A549 (cell line): ENCODE results near the gene ACAT2. TPM values are rescaled to one million over a fixed set of nuclear protein-coding genes. Genes with fewer than 3 reads are reported as not detected.

ENCODE experiments used
- ATAC-seq, 2 experiments: fragments of 200-7000 bp in 1 of 2; fragments of >200 bp in 1 of 2; cut with Nextera tagmentation in 1 of 2; cut with Tn5 transposase in 1 of 2; 3 replicates each; pipeline versions ENCODE4 v1.8.0 to v1.9.1; 2018 to 2020; ENCODE audit warnings: mild to moderate bottlenecking in 1 of 2, moderate library complexity in 1 of 2
- CTCF ChIA-PET: fragments of 300-600 bp; sonication (Branson Sonifier 250); formaldehyde crosslinking; extraction: SDS; loops from one replicate; lab custom pipeline; 2021; ENCODE audit warnings: antibody characterized with exemption, inconsistent platforms; lab: Yijun Ruan, JAX
- POLR2A ChIA-PET: fragments of 350-600 bp; formaldehyde crosslinking; extraction: SDS; loops from one replicate; lab custom pipeline; 2021; ENCODE audit warnings: antibody characterized with exemption, inconsistent platforms; lab: Yijun Ruan, JAX
- DNase-seq, 2 experiments: peaks; one replicate each; pipeline versions ENCODE4 v3.0.0 to v3.0.0-alpha.2; 2011 to 2016; ENCODE audit warnings: low read depth in 1 of 2, low spot score in 1 of 2
- FAIRE-seq: peaks from 2 replicates; lab custom pipeline; 2011; peaks lifted over from hg19 to GRCh38; lab: Jason Lieb, UNC
- H3K27ac ChIP-seq, 2 experiments: fragments of >200 bp; sonication (Bioruptor Twin); formaldehyde crosslinking; 3 replicates each; pipeline ENCODE4 v1.5.1; 2016 to 2017
- H3K4me1 ChIP-seq: fragments of >200 bp; sonication (Bioruptor Twin); formaldehyde crosslinking; 3 replicates; pipeline ENCODE4 v1.6.1; 2016
- H3K4me2 ChIP-seq: fragments of >200 bp; sonication (Bioruptor Twin); formaldehyde crosslinking; 3 replicates; pipeline ENCODE4 v1.6.1; 2016
- H3K4me3 ChIP-seq: fragments of >200 bp; sonication (Bioruptor Twin); formaldehyde crosslinking; 3 replicates; pipeline ENCODE4 v1.5.1; 2016
- H3K9me3 ChIP-seq: fragments of >200 bp; sonication (Bioruptor Twin); formaldehyde crosslinking; 3 replicates; pipeline ENCODE4 v1.6.1; 2016
- CHD2 ChIP-seq: fragments of 150-350 bp; IDR thresholded peaks from 2 replicates; pipeline ENCODE4 v1.6.1; 2014; ENCODE audit warnings: low read length; ENCODE audit not compliant: partially characterized antibody
- FOXS1 ChIP-seq: fragments of 250-450 bp; sonication (Bioruptor Pico); IDR thresholded peaks from 2 replicates; pipeline ENCODE4 v1.5.0; 2020; ENCODE audit warnings: mild to moderate bottlenecking, moderate library complexity
- HOXA7 ChIP-seq: fragments of 250-450 bp; sonication (Bioruptor Pico); IDR thresholded peaks from 2 replicates; pipeline ENCODE4 v1.5.0; 2020; ENCODE audit warnings: mild to moderate bottlenecking, moderate library complexity
- HOXB5 ChIP-seq: fragments of 250-450 bp; sonication (Bioruptor Pico); IDR thresholded peaks from 2 replicates; pipeline ENCODE4 v1.5.0; 2020; ENCODE audit warnings: mild to moderate bottlenecking, moderate library complexity
- JUN ChIP-seq, 2 experiments: fragments of >200 bp; sonication (Bioruptor Twin); formaldehyde crosslinking; IDR thresholded peaks; 2 replicates in 1 of 2; 3 replicates in 1 of 2; pipeline ENCODE4 v1.6.1; 2016 to 2017
- JUNB ChIP-seq: fragments of >200 bp; sonication (Bioruptor Twin); formaldehyde crosslinking; IDR thresholded peaks from 2 replicates; pipeline ENCODE4 v1.6.1; 2016
- MAFK ChIP-seq: fragments of 450-650 bp; IDR thresholded peaks from 2 replicates; pipeline ENCODE4 v1.6.1; 2014; ENCODE audit not compliant: partially characterized antibody
- MYC ChIP-seq: IDR thresholded peaks from 2 replicates; pipeline ENCODE4 v1.6.1; 2012; ENCODE audit warnings: mild to moderate bottlenecking, inconsistent platforms, low read length, improper control_type of control experiment, borderline replicate concordance
- NFE2L2 ChIP-seq: fragments of 150-350 bp; conservative IDR thresholded peaks from 2 replicates; pipeline ENCODE4 v1.6.1; 2014; ENCODE audit warnings: low read length
- NPAS2 ChIP-seq: fragments of 250-450 bp; sonication (Bioruptor Pico); IDR thresholded peaks from 2 replicates; pipeline ENCODE4 v1.8.0; 2022; ENCODE audit warnings: mild to moderate bottlenecking, moderate library complexity, borderline replicate concordance
- PHF8 ChIP-seq: fragments of 200-600 bp; sonication (generic); IDR thresholded peaks from 2 replicates; pipeline ENCODE4 v1.6.1; 2016; ENCODE audit warnings: low read depth, mild to moderate bottlenecking, antibody characterized with exemption, moderate library complexity, borderline replicate concordance
- POLR2A ChIP-seq: IDR thresholded peaks from 2 replicates; pipeline ENCODE4 v1.6.1; 2012; ENCODE audit warnings: mild to moderate bottlenecking, low read length
- ZNF302 ChIP-seq: fragments of 250-450 bp; sonication (Bioruptor Pico); IDR thresholded peaks from 2 replicates; pipeline ENCODE4 v1.9.0; 2021; ENCODE audit warnings: inconsistent platforms, mild to moderate bottlenecking, moderate library complexity
- WGBS: methylation state at CpG from one replicate; pipeline ENCODE4 v1.1.6; 2017; ENCODE audit errors: missing lambda C conversion rate; 5-methylcytosine and 5-hydroxymethylcytosine counted together
- polyA plus RNA-seq, 4 experiments: library from polyadenylated mRNA; depleted of rRNA in 3 of 4; stranded (reverse); fragments of >200 nt; fragmentation: RNase III in 1 of 4; extraction: RNeasy Plus Mini Kit Qiagen cat#74134 plus additional on column Dnase treatment in 1 of 4; gene quantifications; 2 replicates in 3 of 4; 3 replicates in 1 of 4; pipeline ENCODE4 v1.2.3, GENCODE V29; 2011 to 2017
- TF ChIP-seq, protein P1 (sequence below): IDR thresholded peaks from 2 replicates; pipeline ENCODE4 v1.6.1; 2012
- TF ChIP-seq, protein P2 (sequence below): fragments of >200 bp; sonication (Bioruptor Twin); formaldehyde crosslinking; IDR thresholded peaks from 3 replicates; pipeline ENCODE4 v1.6.1; 2016
- TF ChIP-seq, protein P3 (sequence below): IDR thresholded peaks from 2 replicates; pipeline ENCODE4 v1.6.1; 2012; ENCODE audit warnings: low read depth, borderline replicate concordance
- TF ChIP-seq, protein P4 (sequence below): IDR thresholded peaks from 2 replicates; pipeline ENCODE4 v1.6.1; 2012

Gene ACAT2
- polyA plus RNA-seq, 2 of the 4 experiments (the other 2 are of a cell fraction): 44.7 to 45.5 TPM

DNA sequence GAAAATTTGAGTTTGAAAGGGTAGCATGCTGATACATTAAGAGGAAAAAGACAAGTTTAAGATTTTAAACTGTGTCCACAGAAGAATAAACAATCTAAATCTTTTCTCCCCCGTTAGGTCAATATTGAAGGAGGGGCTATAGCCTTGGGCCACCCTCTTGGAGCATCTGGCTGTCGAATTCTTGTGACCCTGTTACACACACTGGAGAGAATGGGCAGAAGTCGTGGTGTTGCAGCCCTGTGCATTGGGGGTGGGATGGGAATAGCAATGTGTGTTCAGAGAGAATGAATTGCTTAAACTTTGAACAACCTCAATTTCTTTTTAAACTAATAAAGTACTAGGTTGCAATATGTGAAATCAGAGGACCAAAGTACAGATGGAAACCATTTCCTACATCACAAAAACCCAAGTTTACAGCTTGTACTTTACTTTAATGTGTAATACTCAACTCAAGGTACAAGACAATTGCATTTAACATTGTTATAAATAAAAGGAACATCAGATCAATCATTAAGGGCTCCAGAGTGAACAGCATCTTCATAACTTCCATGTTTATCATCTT is 16.8 kb downstream of the ACAT2 start (continued):
- TF ChIP-seq, protein P1, sequence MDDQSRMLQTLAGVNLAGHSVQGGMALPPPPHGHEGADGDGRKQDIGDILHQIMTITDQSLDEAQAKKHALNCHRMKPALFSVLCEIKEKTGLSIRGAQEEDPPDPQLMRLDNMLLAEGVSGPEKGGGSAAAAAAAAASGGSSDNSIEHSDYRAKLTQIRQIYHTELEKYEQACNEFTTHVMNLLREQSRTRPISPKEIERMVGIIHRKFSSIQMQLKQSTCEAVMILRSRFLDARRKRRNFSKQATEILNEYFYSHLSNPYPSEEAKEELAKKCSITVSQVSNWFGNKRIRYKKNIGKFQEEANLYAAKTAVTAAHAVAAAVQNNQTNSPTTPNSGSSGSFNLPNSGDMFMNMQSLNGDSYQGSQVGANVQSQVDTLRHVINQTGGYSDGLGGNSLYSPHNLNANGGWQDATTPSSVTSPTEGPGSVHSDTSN: no peak
- TF ChIP-seq NFE2L2: no peak
- no peak for TF ChIP-seq JUNB
- TF ChIP-seq ZNF302: no peak

DNA sequence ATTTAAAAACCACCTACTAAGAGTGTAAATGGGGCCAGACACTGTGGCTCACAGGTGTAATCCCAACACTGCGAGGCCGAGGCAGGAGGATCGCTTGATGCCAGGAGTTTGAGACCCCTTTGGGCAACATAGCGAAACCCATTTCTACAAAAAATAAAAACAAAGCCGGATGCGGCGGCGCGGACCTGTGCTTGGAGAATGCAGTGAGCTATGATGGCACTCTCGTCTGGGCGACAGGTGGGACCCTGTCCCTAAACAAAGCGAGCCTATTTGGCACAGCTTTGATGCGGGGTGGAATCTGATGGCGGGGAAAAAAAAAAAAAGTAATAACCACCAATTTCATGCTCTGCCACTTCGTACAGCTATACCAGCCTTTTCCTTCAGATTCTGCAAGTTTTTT is 26.4 kb downstream of the ACAT2 start:
- ATAC-seq: no peak
- ChIA-PET CTCF (interaction anchor here (0.6 kb wide), 1 partner anchor 46 kb away, joined by 3 read pairs; no protein-coding TSS in a partner anchor), POLR2A (interaction anchor here (0.9 kb wide), 1 partner anchor 26 kb away, joined by 3 read pairs; the partner anchor contains the start of gene ACAT2)
- peak overlapping the region; percentile 94 to 98 for H3K27ac ChIP-seq
- H3K4me1 ChIP-seq: peaks cover 38% of the 10 kb centered on the region
- H3K4me3 ChIP-seq: peak overlapping the region; percentile 92
- WGBS: 3% methylated on average over 15 of the region's 15 CpGs
- H3K4me2 ChIP-seq: peak overlapping the region; percentile 84
- no peaks in the 10 kb centered on the region for H3K9me3 ChIP-seq
- FAIRE-seq: no peak
- TF ChIP-seq, protein P2, sequence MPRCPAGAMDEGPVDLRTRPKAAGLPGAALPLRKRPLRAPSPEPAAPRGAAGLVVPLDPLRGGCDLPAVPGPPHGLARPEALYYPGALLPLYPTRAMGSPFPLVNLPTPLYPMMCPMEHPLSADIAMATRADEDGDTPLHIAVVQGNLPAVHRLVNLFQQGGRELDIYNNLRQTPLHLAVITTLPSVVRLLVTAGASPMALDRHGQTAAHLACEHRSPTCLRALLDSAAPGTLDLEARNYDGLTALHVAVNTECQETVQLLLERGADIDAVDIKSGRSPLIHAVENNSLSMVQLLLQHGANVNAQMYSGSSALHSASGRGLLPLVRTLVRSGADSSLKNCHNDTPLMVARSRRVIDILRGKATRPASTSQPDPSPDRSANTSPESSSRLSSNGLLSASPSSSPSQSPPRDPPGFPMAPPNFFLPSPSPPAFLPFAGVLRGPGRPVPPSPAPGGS: no peak
- TF ChIP-seq FOXS1 (CRISPR knock-in tag): no peak
- TF ChIP-seq, all 56 proteins: peak for 0
- DNase-seq: no peak

DNA sequence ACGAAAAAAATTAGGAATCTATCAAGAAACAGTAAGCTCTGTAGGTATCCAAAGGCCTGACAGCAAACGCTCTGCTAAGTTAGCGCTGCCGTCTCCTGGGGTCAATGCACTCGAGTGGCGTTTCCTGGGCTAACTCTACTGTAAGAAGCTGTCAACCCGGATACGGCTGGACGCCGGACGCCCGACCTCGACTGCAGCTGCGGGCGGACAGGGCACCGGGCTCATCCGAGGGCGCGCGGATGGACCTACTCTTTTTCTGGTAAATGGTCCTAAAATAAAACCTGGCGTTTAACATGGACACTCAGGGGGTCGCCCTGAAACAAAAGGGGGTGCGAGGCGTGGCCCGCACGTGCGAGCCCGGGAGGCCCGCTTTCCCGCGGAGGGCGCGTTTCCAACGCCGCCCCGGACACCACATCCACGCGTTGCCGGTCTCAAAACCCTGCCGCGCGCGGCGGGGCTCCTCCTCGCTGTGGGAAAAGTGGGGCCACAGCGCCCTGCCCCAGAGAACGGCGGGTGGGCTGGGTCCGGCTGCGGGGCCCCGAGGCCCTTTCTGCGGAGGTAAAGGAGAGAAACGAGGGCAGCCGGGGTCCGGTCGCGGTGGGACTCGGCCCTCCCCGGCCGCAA is 27.0 kb downstream of the ACAT2 start:
- WGBS: 0% methylated on average over 21 of the region's 60 CpGs
- peak overlapping the region; percentile 92 for H3K4me3 ChIP-seq
- peaks cover 38% of the 10 kb centered on the region for H3K4me1 ChIP-seq
- DNase-seq: peak; percentile 15 to 16
- peak overlapping the region; percentile 94 to 98 for H3K27ac ChIP-seq
- POLR2A ChIA-PET: interaction anchor here (0.9 to 2.9 kb wide), 3 partner anchors 27 to 62 kb away, joined by 3 to 15 read pairs (median 13); partner anchors contain the start of genes ACAT2 and WTAP
- ATAC-seq: no peak
- TF ChIP-seq HOXA7 (no peak), PHF8 (0 out of 2 replicates have a peak, but pooled peaks have one; percentile 49), MYC (0 out of 2 replicates have a peak, but pooled peaks have one; percentile 34)
- no peak for FAIRE-seq
- CTCF ChIA-PET: interaction anchor here (0.6 kb wide), 1 partner anchor 45 kb away, joined by 3 read pairs; no protein-coding TSS in a partner anchor
- peak overlapping the region; percentile 84 for H3K4me2 ChIP-seq
- H3K9me3 ChIP-seq: no peaks in the 10 kb centered on the region

DNA sequence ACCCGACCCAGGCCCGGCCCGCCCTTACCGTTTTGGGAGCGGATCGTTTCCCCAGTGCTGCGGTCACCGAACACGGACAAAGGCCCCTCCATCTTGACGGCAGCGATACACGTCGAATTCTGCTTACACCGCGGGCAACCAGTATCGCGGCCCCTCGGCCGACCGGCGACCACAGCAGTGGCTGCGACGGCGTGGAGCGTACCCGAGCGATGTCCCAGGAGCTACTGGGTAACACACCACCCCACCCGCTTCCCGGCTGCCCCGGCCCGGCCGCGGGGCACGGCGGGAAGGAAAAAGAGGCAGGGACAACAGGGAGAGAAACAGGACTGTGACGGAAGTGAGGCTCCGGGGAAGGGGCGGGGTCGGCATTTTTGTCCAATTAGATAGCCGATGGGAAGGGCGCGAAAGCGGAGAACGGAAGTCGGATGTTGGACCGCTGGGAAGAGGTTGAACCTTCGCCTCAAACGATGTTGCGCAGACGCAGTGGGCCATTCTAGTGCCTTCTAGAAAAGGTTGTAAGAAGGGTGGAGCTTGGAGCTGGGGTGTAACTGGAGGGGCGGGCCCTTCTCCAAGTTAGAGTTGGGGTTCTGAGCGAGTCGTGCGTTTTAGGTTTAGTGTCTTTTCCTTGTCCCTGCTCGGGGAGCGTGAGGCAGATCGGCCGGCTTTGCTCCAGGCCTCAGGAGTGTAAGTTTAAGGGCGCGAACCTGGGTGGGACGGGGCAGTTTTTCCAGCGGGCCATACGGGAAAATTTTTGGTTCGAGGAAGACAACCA is 27.7 kb downstream of the ACAT2 start, which contains the start of gene TCP1:
Gene TCP1, minus strand, starts transcription at position 226 of the 772 bp plus-strand sequence. Its CDS starts 134 bp downstream, at position 92.
- CTCF ChIA-PET: no interaction called here
- TF ChIP-seq POLR2A (peak; percentile 95), JUN (IDR thresholded peaks at IDR 0.05) (peak in 1 of 2 experiments; percentile 56; a peak in 3 of 5 replicates), CHD2 (no peak), MAFK (peak; percentile 57), NPAS2 (CRISPR knock-in tag) (no peak), HOXB5 (CRISPR knock-in tag) (0 out of 2 replicates have a peak, but pooled peaks have one; percentile 59)
- TF ChIP-seq, protein P3, sequence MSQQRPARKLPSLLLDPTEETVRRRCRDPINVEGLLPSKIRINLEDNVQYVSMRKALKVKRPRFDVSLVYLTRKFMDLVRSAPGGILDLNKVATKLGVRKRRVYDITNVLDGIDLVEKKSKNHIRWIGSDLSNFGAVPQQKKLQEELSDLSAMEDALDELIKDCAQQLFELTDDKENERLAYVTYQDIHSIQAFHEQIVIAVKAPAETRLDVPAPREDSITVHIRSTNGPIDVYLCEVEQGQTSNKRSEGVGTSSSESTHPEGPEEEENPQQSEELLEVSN: peak; percentile 87
- TF ChIP-seq, protein P4, sequence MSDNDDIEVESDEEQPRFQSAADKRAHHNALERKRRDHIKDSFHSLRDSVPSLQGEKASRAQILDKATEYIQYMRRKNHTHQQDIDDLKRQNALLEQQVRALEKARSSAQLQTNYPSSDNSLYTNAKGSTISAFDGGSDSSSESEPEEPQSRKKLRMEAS: peak; percentile 67
- H3K4me3 ChIP-seq: peak within 1 kb of the TSS; percentile 92
- H3K4me2 ChIP-seq: peak within 1 kb of the TSS; percentile 96
- H3K27ac ChIP-seq: peak within 1 kb of the TSS; percentile 95 to 99
- ATAC-seq (peak; percentile 90 to 91), FAIRE-seq (no peak), DNase-seq (peak; percentile 85 to 98)
- POLR2A ChIA-PET: interaction anchor here (0.6 to 2.9 kb wide), 11 partner anchors 11 to 97 kb away, joined by 3 to 15 read pairs (median 5); partner anchors contain the start of genes ACAT2, SOD2 and WTAP
- peaks cover 42% of the 10 kb centered on the region for H3K4me1 ChIP-seq
- WGBS: 2% methylated on average over 28 of the region's 64 CpGs
- H3K9me3 ChIP-seq: no peaks in the 10 kb centered on the region
